Body of pancreas (tissue), 4 donors: ENCODE data around the gene CFAP54.

Source experiments
- POLR2A ChIP-seq, 3 donors: fragments of 450-650 bp; IDR thresholded peaks; one replicate each; pipeline ENCODE4 v1.6.1; 2016; ENCODE audit warnings: antibody characterized with exemption in 3 of 3, mild to moderate bottlenecking in 2 of 3
- TF ChIP-seq, protein P1 (sequence below), 7 experiments: fragments of 450-650 bp in 4 of 7; fragments of 200-600 bp in 3 of 7; sonication (generic) in 3 of 7; IDR thresholded peaks; one replicate each; pipeline ENCODE4 v1.5.1; 2016 to 2019; ENCODE audit warnings: antibody characterized with exemption in 7 of 7

- no peak for TF ChIP-seq POLR2A (IDR thresholded peaks at IDR 0.05)
- TF ChIP-seq, protein P1, sequence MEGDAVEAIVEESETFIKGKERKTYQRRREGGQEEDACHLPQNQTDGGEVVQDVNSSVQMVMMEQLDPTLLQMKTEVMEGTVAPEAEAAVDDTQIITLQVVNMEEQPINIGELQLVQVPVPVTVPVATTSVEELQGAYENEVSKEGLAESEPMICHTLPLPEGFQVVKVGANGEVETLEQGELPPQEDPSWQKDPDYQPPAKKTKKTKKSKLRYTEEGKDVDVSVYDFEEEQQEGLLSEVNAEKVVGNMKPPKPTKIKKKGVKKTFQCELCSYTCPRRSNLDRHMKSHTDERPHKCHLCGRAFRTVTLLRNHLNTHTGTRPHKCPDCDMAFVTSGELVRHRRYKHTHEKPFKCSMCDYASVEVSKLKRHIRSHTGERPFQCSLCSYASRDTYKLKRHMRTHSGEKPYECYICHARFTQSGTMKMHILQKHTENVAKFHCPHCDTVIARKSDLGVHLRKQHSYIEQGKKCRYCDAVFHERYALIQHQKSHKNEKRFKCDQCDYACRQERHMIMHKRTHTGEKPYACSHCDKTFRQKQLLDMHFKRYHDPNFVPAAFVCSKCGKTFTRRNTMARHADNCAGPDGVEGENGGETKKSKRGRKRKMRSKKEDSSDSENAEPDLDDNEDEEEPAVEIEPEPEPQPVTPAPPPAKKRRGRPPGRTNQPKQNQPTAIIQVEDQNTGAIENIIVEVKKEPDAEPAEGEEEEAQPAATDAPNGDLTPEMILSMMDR (IDR thresholded peaks at IDR 0.05), result no peak
Measured at GRCh38 chr12:96751626-96752025, 262.2 kb downstream of the CFAP54 start.
